Measurements from ENCODE around the gene SCYL2.
"Not testable (repeated sequence)": the region's sequence is repeated elsewhere in the genome, so short reads cannot be mapped to it uniquely, and the experiment has no call there.

The SCYL2 gene

GRCh38 chr12:100273782-100274181 lies 6.8 kb downstream of the SCYL2 start:
- ChIA-PET POLR2A (no interaction called here), CTCF (interaction anchor here (0.9 to 1.0 kb wide), 2 partner anchors 10 to 287 kb away, joined by 3 read pairs; no protein-coding TSS in a partner anchor)
- TF ChIP-seq CTCF (IDR thresholded peaks at IDR 0.05; ENCODE audit: control extremely low read depth, extremely low read depth, low read depth, missing control alignments): no peak
- no peak for DNase-seq (ENCODE audit: extremely low spot score)

GRCh38 chr12:100274291-100274690 lies 7.3 kb downstream of the SCYL2 start:
- ChIA-PET POLR2A (no interaction called here), CTCF (no interaction called here)
- no peak for DNase-seq (ENCODE audit: extremely low spot score)
- TF ChIP-seq CTCF (IDR thresholded peaks at IDR 0.05; ENCODE audit: control extremely low read depth, extremely low read depth, low read depth, missing control alignments): no peak

DNA sequence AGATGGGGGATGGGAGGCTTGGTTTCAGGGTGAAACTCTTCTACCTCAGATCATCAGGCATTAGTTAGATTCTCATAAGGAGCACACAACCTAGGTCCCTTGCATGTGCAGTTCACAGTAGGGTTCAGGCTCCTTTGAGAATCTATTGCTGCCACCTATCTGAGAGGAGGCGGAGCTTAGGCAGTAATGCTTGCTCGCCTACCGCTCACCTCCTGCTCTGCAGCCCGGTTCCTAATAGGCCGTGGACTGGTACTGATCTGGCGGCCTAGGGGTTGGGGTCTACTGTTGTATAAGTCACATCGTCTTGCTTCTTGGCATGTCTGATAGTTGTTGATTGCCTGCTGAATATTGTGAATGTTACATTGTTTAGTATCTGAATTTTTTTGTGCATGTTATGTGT lies 12.2 kb downstream of the SCYL2 start:
- CTCF ChIA-PET: interaction anchor here (0.7 to 1.9 kb wide), 5 partner anchors 12 to 124 kb away, joined by 3 to 8 read pairs (median 4); partner anchors contain the start of genes DEPDC4 and SCYL2
- TF ChIP-seq CTCF (IDR thresholded peaks at IDR 0.05; ENCODE audit: control extremely low read depth, extremely low read depth, low read depth, missing control alignments): no peak
- DNase-seq (ENCODE audit: extremely low spot score): no peak
- POLR2A ChIA-PET: no interaction called here

GRCh38 chr12:100279607-100280244 lies 12.7 kb downstream of the SCYL2 start:
- CTCF ChIA-PET: interaction anchor here (0.7 to 1.9 kb wide), 4 partner anchors 13 to 125 kb away, joined by 3 to 8 read pairs (median 4); no protein-coding TSS in a partner anchor
- POLR2A ChIA-PET: no interaction called here
- no peak for TF ChIP-seq CTCF (IDR thresholded peaks at IDR 0.05; ENCODE audit: control extremely low read depth, extremely low read depth, low read depth, missing control alignments)
- no peak for DNase-seq (ENCODE audit: extremely low spot score)

DNA sequence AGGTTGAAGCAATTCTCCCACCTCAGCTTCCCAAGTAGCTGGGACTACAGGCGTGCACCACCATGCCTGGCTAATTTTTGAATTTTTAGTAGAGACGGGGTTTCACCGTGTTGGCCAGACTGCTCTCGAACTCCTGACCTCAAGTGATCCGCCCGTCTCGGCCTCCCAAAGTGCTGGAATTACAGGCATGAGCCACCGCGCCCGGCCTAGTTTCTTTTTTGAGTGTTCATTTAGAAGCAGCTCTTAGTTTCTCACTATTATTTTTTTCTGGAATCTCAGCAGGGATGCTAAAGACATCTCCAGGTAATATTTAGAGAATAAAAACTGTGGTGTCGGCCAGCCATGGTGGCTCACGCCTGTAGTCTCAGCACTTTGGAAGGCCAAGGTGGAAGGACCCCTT lies 17.6 kb downstream of the SCYL2 start:
- DNase-seq (ENCODE audit: extremely low spot score): not testable (repeated sequence)
- CTCF ChIA-PET: interaction anchor here (1.2 to 2.0 kb wide), 3 partner anchors 11 to 16 kb away, joined by 3 to 7 read pairs (median 3); partner anchors contain the start of genes DEPDC4 and SCYL2
- POLR2A ChIA-PET: interaction anchor here (0.8 kb wide), 1 partner anchor 17 kb away, joined by 3 read pairs; the partner anchor contains the start of genes DEPDC4 and SCYL2

DNA sequence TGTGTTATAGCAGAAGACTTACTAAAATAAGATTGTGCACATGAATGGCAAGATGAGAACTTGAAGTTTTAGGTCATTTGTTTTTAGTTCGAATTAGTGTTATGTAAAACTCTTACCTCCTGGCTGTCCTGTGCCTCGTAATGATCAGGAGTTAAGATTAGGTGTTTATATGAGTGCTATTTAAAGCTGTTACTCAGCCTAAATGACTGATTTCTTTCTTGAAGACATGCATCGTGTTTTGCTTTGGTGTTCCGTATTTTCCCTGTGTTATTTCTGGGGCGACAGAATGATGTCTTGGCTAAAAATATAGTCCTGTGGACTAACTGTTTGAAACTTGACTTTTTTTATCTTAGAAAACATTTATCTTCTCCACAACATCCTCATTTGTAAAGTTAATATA lies 22.1 kb downstream of the SCYL2 start:
- ChIA-PET POLR2A (no interaction called here), CTCF (interaction anchor here (1.9 kb wide), 1 partner anchor 17 kb away, joined by 4 read pairs; no protein-coding TSS in a partner anchor)
- DNase-seq (ENCODE audit: extremely low spot score): no peak

More for the DNA sequence above, 22.1 kb downstream of the SCYL2 start:
- TF ChIP-seq CTCF (IDR thresholded peaks at IDR 0.05; ENCODE audit: control extremely low read depth, extremely low read depth, low read depth, missing control alignments): no peak
